SK-N-SH (cell line): ENCODE measurements around the gene NEGR1. TPM values are rescaled to one million over a fixed set of nuclear protein-coding genes. Genes with fewer than 3 reads are reported as not detected.

Source experiments
- CTCF ChIA-PET: fragments of 300-600, 350-600 bp; formaldehyde crosslinking; extraction: SDS; loops from one replicate; lab custom pipeline; 2021; lab: Yijun Ruan, JAX
- POLR2A ChIA-PET: fragments of 350-600 bp; sonication (Branson Sonifier 250); formaldehyde crosslinking; extraction: SDS; loops from one replicate; lab custom pipeline; 2020; ENCODE audit warnings: antibody characterized with exemption, inconsistent platforms; lab: Yijun Ruan, JAX
- DNase-seq: peaks from one replicate; pipeline ENCODE4 v3.0.0; 2012
- H2AFZ ChIP-seq: fragments of 200-600 bp; sonication (generic); 2 replicates; pipeline ENCODE4 v1.8.1; 2016; ENCODE audit warnings: antibody characterized with exemption, mild to moderate bottlenecking, low read depth
- H3F3A ChIP-seq: fragments of 200-600 bp; sonication (generic); replicated peaks from 2 replicates; pipeline ENCODE3; 2016; ENCODE audit warnings: antibody characterized with exemption, mild to moderate bottlenecking; ENCODE audit not compliant: insufficient read depth
- H3K27ac ChIP-seq, 2 experiments: fragments of 200-500 bp in 1 of 2; fragments of 200-600 bp in 1 of 2; sonication (Bioruptor generic) in 1 of 2; sonication (generic), shearing (Covaris generic) in 1 of 2; 2 replicates each; pipeline versions ENCODE4 v1.5.1 to v1.6.1; 2014 to 2016; ENCODE audit warnings: low read depth in 2 of 2, inconsistent platforms in 1 of 2, low read length in 1 of 2, mild to moderate bottlenecking in 1 of 2, mixed read lengths in 1 of 2
- H3K27me3 ChIP-seq: fragments of 200-600 bp; sonication (generic), shearing (Covaris generic); 2 replicates; pipeline ENCODE4 v1.6.1; 2016; ENCODE audit warnings: mixed run types; ENCODE audit not compliant: insufficient read depth
- H3K36me3 ChIP-seq, 2 experiments: fragments of 200-500 bp in 1 of 2; fragments of 200-600 bp in 1 of 2; sonication (Bioruptor generic) in 1 of 2; sonication (generic) in 1 of 2; replicated peaks in 1 of 2; 2 replicates each; pipeline versions ENCODE3 to v1.5.1; 2014 to 2016; ENCODE audit warnings: low read length in 1 of 2, mild to moderate bottlenecking in 1 of 2; ENCODE audit not compliant: insufficient read depth in 2 of 2, control insufficient read depth in 1 of 2
- H3K4me1 ChIP-seq, 2 experiments: fragments of 200-500 bp in 1 of 2; fragments of 200-600 bp in 1 of 2; sonication (Bioruptor generic) in 1 of 2; sonication (generic), shearing (Covaris generic) in 1 of 2; 2 replicates each; pipeline versions ENCODE4 v1.5.1 to v1.6.1; 2014 to 2016; ENCODE audit warnings: low read depth in 1 of 2, low read length in 1 of 2, mixed run types in 1 of 2; ENCODE audit not compliant: insufficient read depth in 2 of 2, control insufficient read depth in 1 of 2
- H3K4me2 ChIP-seq: fragments of 200-600 bp; sonication (generic), shearing (Covaris generic); 2 replicates; pipeline ENCODE4 v1.6.1; 2017; ENCODE audit warnings: mixed run types
- H3K4me3 ChIP-seq, 2 experiments: fragments of 200-500 bp in 1 of 2; fragments of 200-600 bp in 1 of 2; sonication (Bioruptor generic) in 1 of 2; sonication (generic), shearing (Covaris generic) in 1 of 2; 2 replicates each; pipeline versions ENCODE4 v1.5.1 to v1.8.1; 2014 to 2016; ENCODE audit warnings: low read depth in 2 of 2, inconsistent platforms in 1 of 2, low read length in 1 of 2, mild to moderate bottlenecking in 1 of 2, mixed read lengths in 1 of 2, moderate library complexity in 1 of 2
- H3K79me2 ChIP-seq: fragments of 200-600 bp; sonication (generic); 2 replicates; pipeline ENCODE4 v1.8.1; 2017; ENCODE audit warnings: mild to moderate bottlenecking; ENCODE audit not compliant: insufficient read depth
- H3K9ac ChIP-seq: fragments of 200-600 bp; sonication (generic); 2 replicates; pipeline ENCODE4 v1.6.1; 2017; ENCODE audit warnings: mixed run types
- H3K9me2 ChIP-seq: fragments of 200-600 bp; sonication (generic); 2 replicates; pipeline ENCODE4 v1.6.1; 2017; ENCODE audit warnings: mixed run types
- H3K9me3 ChIP-seq: fragments of 200-600 bp; sonication (generic); 2 replicates; pipeline ENCODE4 v1.6.1; 2017; ENCODE audit warnings: mixed run types, mild to moderate bottlenecking, moderate library complexity
- H4K20me1 ChIP-seq: fragments of 200-600 bp; sonication (generic); 2 replicates; pipeline ENCODE4 v1.6.1; 2017; ENCODE audit warnings: mild to moderate bottlenecking, mixed run types; ENCODE audit not compliant: insufficient read depth
- CHD2 ChIP-seq: fragments of 150-350 bp; IDR thresholded peaks from 2 replicates; pipeline ENCODE4 v1.6.1; 2018; ENCODE audit warnings: low read length; ENCODE audit not compliant: partially characterized antibody
- ELF1 ChIP-seq: IDR thresholded peaks from 2 replicates; pipeline ENCODE4 v1.4.0; 2012
- GABPA ChIP-seq: IDR thresholded peaks from 2 replicates; pipeline ENCODE4 v1.4.0; 2012; ENCODE audit warnings: low read depth, mild to moderate bottlenecking
- GATA2 ChIP-seq: sonication (generic); formaldehyde crosslinking; IDR thresholded peaks from 2 replicates; pipeline ENCODE4 v1.5.0; 2020; ENCODE audit warnings: mild to moderate bottlenecking, missing genetic modification reagents
- JUND ChIP-seq: IDR thresholded peaks from 2 replicates; pipeline ENCODE4 v1.4.0; 2012
- MAX ChIP-seq: IDR thresholded peaks from 2 replicates; pipeline ENCODE4 v1.4.0; 2012; ENCODE audit warnings: low read depth
- MEF2A ChIP-seq: IDR thresholded peaks from 2 replicates; pipeline ENCODE4 v1.4.0; 2012; ENCODE audit warnings: low read depth, borderline replicate concordance
- MXI1 ChIP-seq: IDR thresholded peaks from 2 replicates; pipeline ENCODE4 v1.6.1; 2012; ENCODE audit warnings: mild to moderate bottlenecking, low read depth, low read length, improper control_type of control experiment
- NFIC ChIP-seq: IDR thresholded peaks from 2 replicates; pipeline ENCODE4 v1.4.0; 2012; ENCODE audit warnings: borderline replicate concordance
- NRF1 ChIP-seq: IDR thresholded peaks from 2 replicates; pipeline ENCODE4 v1.6.1; 2012; ENCODE audit warnings: low read depth, mild to moderate bottlenecking, low read length
- PBX3 ChIP-seq: IDR thresholded peaks from 2 replicates; pipeline ENCODE4; 2012
- RAD21 ChIP-seq: IDR thresholded peaks from 2 replicates; pipeline ENCODE4 v1.6.1; 2012; ENCODE audit warnings: mild to moderate bottlenecking, low read length
- RCOR1 ChIP-seq: fragments of 150-350 bp; IDR thresholded peaks from 2 replicates; pipeline ENCODE4 v1.6.1; 2017; ENCODE audit warnings: antibody characterized with exemption, low read length
- REST ChIP-seq: IDR thresholded peaks from 2 replicates; pipeline ENCODE4 v1.6.1; 2012; ENCODE audit warnings: mild to moderate bottlenecking, low read depth, low read length, moderate library complexity
- SIN3A ChIP-seq: IDR thresholded peaks from 2 replicates; pipeline ENCODE4 v1.6.1; 2012; ENCODE audit warnings: low read depth, mild to moderate bottlenecking, low read length, moderate library complexity, borderline replicate concordance
- SMC3 ChIP-seq: IDR thresholded peaks from 2 replicates; pipeline ENCODE4 v1.6.1; 2012; ENCODE audit warnings: low read depth, low read length, improper control_type of control experiment
- USF1 ChIP-seq: IDR thresholded peaks from 2 replicates; pipeline ENCODE4 v1.4.0; 2012; ENCODE audit warnings: low read depth, borderline replicate concordance
- USF2 ChIP-seq: fragments of 150-350 bp; IDR thresholded peaks from 2 replicates; pipeline ENCODE4 v1.6.1; 2017; ENCODE audit warnings: antibody characterized with exemption, low read length, low read depth, borderline replicate concordance
- WGBS: methylation state at CpG from one replicate; pipeline ENCODE4 v1.1.6; 2017; ENCODE audit warnings: low lambda C conversion rate; 5-methylcytosine and 5-hydroxymethylcytosine counted together
- polyA plus RNA-seq, 3 experiments: library from polyadenylated mRNA; depleted of rRNA; stranded (reverse); fragments of >200 nt; gene quantifications; 2 replicates each; pipeline ENCODE4 v1.2.3, GENCODE V29; 2012

NEGR1 gene
- polyA plus RNA-seq, 1 of the 3 experiments (the other 2 are of a cell fraction) = 0.21 TPM

GRCh38 chr1:72281144-72281543 is 1.2 kb downstream of the NEGR1 start:
- 53% methylated on average over 2 of the region's 2 CpGs for WGBS
- Histone ChIP-seq H3K27me3 (no peaks in the 10 kb centered on the region), H3F3A (peaks cover 32% of the 10 kb centered on the region), H3K9me2 (no peaks in the 10 kb centered on the region), H3K9me3 (no peaks in the 10 kb centered on the region), H3K36me3 (no peaks in the 10 kb centered on the region), H4K20me1 (no peaks in the 10 kb centered on the region), H2AFZ (peak overlapping the region; percentile 82; the same call in 1 of the 2 replicates), H3K4me1 (peaks cover 5 to 9% of the 10 kb centered on the region in 2 experiments), H3K79me2 (no peaks in the 10 kb centered on the region), H3K4me3 (no peak overlapping the region)
- no peak for DNase-seq
- no peak for TF ChIP-seq GATA2 (CRISPR knock-in tag)
- no peak for TF ChIP-seq RCOR1
- TF ChIP-seq MEF2A = no peak
- TF ChIP-seq CHD2 = no peak
- no peak for TF ChIP-seq NRF1
- no peak for TF ChIP-seq ELF1
- TF ChIP-seq MXI1 = no peak
- TF ChIP-seq RAD21 = no peak
- no peak for TF ChIP-seq PBX3
- no peak for TF ChIP-seq JUND
- TF ChIP-seq NFIC = no peak
- no peak for TF ChIP-seq SMC3
- no peak for TF ChIP-seq SIN3A
- no peak for TF ChIP-seq MAX
- no peak for TF ChIP-seq USF2
- TF ChIP-seq USF1 = no peak
- no peak for TF ChIP-seq REST
- TF ChIP-seq GABPA = no peak
- TF ChIP-seq, all 33 proteins: peak for 0
- ChIA-PET CTCF (no interaction called here), POLR2A (no interaction called here)
- no peak overlapping the region for H3K9ac ChIP-seq
- H3K27ac ChIP-seq = no peak overlapping the region
- peak overlapping the region; percentile 94; the same call in 1 of the 2 replicates for H3K4me2 ChIP-seq
